Type B pancreatic cell (in vitro differentiated cells): Measurements from ENCODE around the gene FBXW4. TPM values are rescaled to one million over a fixed set of nuclear protein-coding genes. Genes with fewer than 3 reads are reported as not detected.

Experiments
- DNase-seq: peaks from one replicate; pipeline ENCODE4 v3.0.0; 2021; ENCODE audit warnings: mixed read lengths; ENCODE audit not compliant: unreplicated experiment; ENCODE audit errors: extremely low spot score
- H3K27ac Mint-ChIP-seq: 2 replicates; pipeline ENCODE4 v1.8.0; 2021; ENCODE audit warnings: mild to moderate bottlenecking, mixed read lengths
- H3K27me3 Mint-ChIP-seq: 2 replicates; pipeline ENCODE4 v1.8.0; 2021; ENCODE audit warnings: mixed read lengths
- H3K36me3 Mint-ChIP-seq: 2 replicates; pipeline ENCODE4 v1.8.0; 2021; ENCODE audit warnings: mixed read lengths
- H3K4me1 Mint-ChIP-seq: one replicate; pipeline ENCODE4 v1.8.0; 2021; ENCODE audit warnings: mixed read lengths; ENCODE audit not compliant: unreplicated experiment
- H3K4me3 Mint-ChIP-seq: 2 replicates; pipeline ENCODE4 v1.8.0; 2021; ENCODE audit warnings: mild to moderate bottlenecking, mixed read lengths
- H3K9me3 Mint-ChIP-seq: 2 replicates; pipeline ENCODE4 v1.8.0; 2021; ENCODE audit warnings: mixed read lengths
- CTCF ChIP-seq: fragments of 200-600 bp; sonication (generic); conservative IDR thresholded peaks from 2 replicates; pipeline ENCODE4 v1.5.0; 2021; ENCODE audit warnings: antibody characterized with exemption, mild to moderate bottlenecking
- long read RNA-seq: library from polyadenylated mRNA; unstranded; transcript quantifications from one replicate; pipeline ENCODE4 v2.0.0, GENCODE V29; 2020
- total RNA-seq: library from RNA; stranded (reverse); gene quantifications from 2 replicates; pipeline ENCODE4 v1.2.1, GENCODE V29; 2021; ENCODE audit warnings: low replicate concordance

Gene FBXW4
- 39.0 and 43.7 TPM in 2 replicates for total RNA-seq
- long read RNA-seq, partial matches to known transcripts, result 2 of 7 reads
- long read RNA-seq, other reads (novel, unspliced or antisense), result 2 of 7 reads

- no peaks in the 10 kb centered on the region for H3K27me3 Mint-ChIP-seq
- TF ChIP-seq CTCF, result no peak
- peak within 1 kb of the TSS; percentile 99 for H3K27ac Mint-ChIP-seq
- H3K9me3 Mint-ChIP-seq, result no peaks in the 10 kb centered on the region
- DNase-seq, result peak; percentile 74
- H3K4me1 Mint-ChIP-seq, result peaks cover 34% of the 10 kb centered on the region
- peak within 1 kb of the TSS; percentile 97 for H3K4me3 Mint-ChIP-seq
- H3K36me3 Mint-ChIP-seq, result peaks cover 3% of the 10 kb centered on the region
Observed at GRCh38 chr10:101694674-101695403, at the start of gene FBXW4. Gene FBXW4, minus strand, starts transcription at chr10:101695170. Its CDS starts 65 bp downstream, at chr10:101695105.

- no peaks in the 10 kb centered on the region for H3K9me3 Mint-ChIP-seq
- H3K27ac Mint-ChIP-seq, result no peak overlapping the region
- no peaks in the 10 kb centered on the region for H3K36me3 Mint-ChIP-seq
- peaks cover 26% of the 10 kb centered on the region for H3K27me3 Mint-ChIP-seq
- no peak overlapping the region for H3K4me3 Mint-ChIP-seq
- no peak for DNase-seq
- peaks cover 12% of the 10 kb centered on the region for H3K4me1 Mint-ChIP-seq
- no peak for TF ChIP-seq CTCF
Observed at GRCh38 chr10:101744267-101744666, 49.3 kb upstream of the FBXW4 start.

GRCh38 chr10:101741938-101742337 is 47.0 kb upstream of the FBXW4 start:
- TF ChIP-seq CTCF, result no peak
- no peaks in the 10 kb centered on the region for H3K36me3 Mint-ChIP-seq
- H3K27ac Mint-ChIP-seq, result no peak overlapping the region
- no peaks in the 10 kb centered on the region for H3K9me3 Mint-ChIP-seq
- no peak overlapping the region for H3K4me3 Mint-ChIP-seq
- H3K27me3 Mint-ChIP-seq, result peaks cover 26% of the 10 kb centered on the region
- peaks cover 8% of the 10 kb centered on the region for H3K4me1 Mint-ChIP-seq
- no peak for DNase-seq

- no peaks in the 10 kb centered on the region for H3K9me3 Mint-ChIP-seq
- no peak overlapping the region for H3K27ac Mint-ChIP-seq
- H3K4me3 Mint-ChIP-seq, result no peak overlapping the region
- no peak for TF ChIP-seq CTCF
- H3K36me3 Mint-ChIP-seq, result no peaks in the 10 kb centered on the region
- peaks cover 31% of the 10 kb centered on the region for H3K27me3 Mint-ChIP-seq
- no peak for DNase-seq
- no peaks in the 10 kb centered on the region for H3K4me1 Mint-ChIP-seq
Observed at GRCh38 chr10:101736666-101737065, 41.7 kb upstream of the FBXW4 start.

GRCh38 chr10:101732096-101732495 is 37.1 kb upstream of the FBXW4 start:
- H3K27me3 Mint-ChIP-seq, result peaks cover 18% of the 10 kb centered on the region
- no peak overlapping the region for H3K27ac Mint-ChIP-seq
- H3K4me1 Mint-ChIP-seq, result no peaks in the 10 kb centered on the region
- H3K9me3 Mint-ChIP-seq, result no peaks in the 10 kb centered on the region
- no peak for DNase-seq
- no peak for TF ChIP-seq CTCF
- H3K36me3 Mint-ChIP-seq, result no peaks in the 10 kb centered on the region
- H3K4me3 Mint-ChIP-seq, result no peak overlapping the region
